ENCODE measurements around the gene SULT1A3. TPM values are rescaled to one million over a fixed set of nuclear protein-coding genes. Genes with fewer than 3 reads are reported as not detected.
A peak's percentile ranks its signal among the peaks of the same experiment; 100 is the strongest.
"Not testable (repeated sequence)": the region's sequence is repeated elsewhere in the genome, so short reads cannot be mapped to it uniquely, and the experiment has no call there.

The SULT1A3 gene
- total RNA-seq, result 10 to 100 TPM in 5 of 6 donors, 1 to 10 TPM in 1; 9.6 to 69.1 (median 20.0) TPM

GRCh38 chr16:30199049-30199448, at the start of gene SULT1A3:
TSS of gene SULT1A3 (plus strand) at chr16:30199255. CDS start at chr16:30200729, 1,474 bp downstream.
- peak; percentile 40 to 58 for ATAC-seq (ENCODE audit: low FRiP score in 2 of 2)
- not testable (repeated sequence) for DNase-seq, H3K4me3 ChIP-seq, H3K27me3 ChIP-seq, H3K27ac ChIP-seq, H3K4me1 ChIP-seq, H3K36me3 ChIP-seq, H3K9me3 ChIP-seq
- WGBS, 2 donors, result no CpG with 5 or more reads among the region's 3 CpGs

- WGBS, 2 donors, result 90 to 94% methylated on average over 7 of the region's 7 CpGs
- Histone ChIP-seq H3K27ac (no peak overlapping the region), H3K9me3 (peaks cover 0 to 13% (median 6%) of the 10 kb centered on the region in 4 donors), H3K27me3 (no peaks in the 10 kb centered on the region), H3K4me3 (no peak overlapping the region), H3K4me1 (no peaks in the 10 kb centered on the region), H3K36me3 (no peaks in the 10 kb centered on the region)
- DNase-seq (no peak), ATAC-seq (ENCODE audit: low FRiP score in 2 of 2) (no peak)
- TF ChIP-seq CTCF (IDR thresholded peaks at IDR 0.05) (no peak), POLR2A (IDR thresholded peaks at IDR 0.05) (no peak), POLR2AphosphoS5 (IDR thresholded peaks at IDR 0.05) (no peak), EP300 (IDR thresholded peaks at IDR 0.05) (no peak)
Observed at GRCh38 chr16:30151091-30151490, 48.0 kb upstream of the SULT1A3 start.

DNA sequence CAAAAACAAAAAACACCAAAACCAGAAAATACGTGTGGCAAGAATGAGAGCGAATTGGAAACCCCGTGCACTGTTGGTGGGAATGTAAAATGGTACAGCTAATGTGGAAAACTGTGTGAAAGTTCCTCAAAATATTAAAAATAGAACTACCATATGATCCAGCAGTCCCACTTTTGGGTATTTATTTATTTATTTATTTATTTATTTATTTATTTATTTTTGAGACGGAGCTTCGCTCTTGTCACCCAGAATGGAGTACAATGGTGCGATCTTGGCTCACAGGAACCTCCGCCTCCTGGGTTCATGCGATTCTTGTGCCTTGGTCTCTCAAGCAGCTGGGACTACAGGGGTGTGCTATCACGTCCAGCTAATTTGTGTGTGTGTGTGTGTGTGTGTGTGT, 46.5 kb upstream of the SULT1A3 start:
- H3K36me3 ChIP-seq, result no peaks in the 10 kb centered on the region
- 94 to 97% methylated on average over 9 of the region's 9 CpGs for WGBS, 2 donors
- peaks cover 0 to 13% (median 6%) of the 10 kb centered on the region in 4 donors for H3K9me3 ChIP-seq
- no peak overlapping the region for H3K4me3 ChIP-seq
- H3K4me1 ChIP-seq, result no peaks in the 10 kb centered on the region
- DNase-seq, result no peak
- no peak for ATAC-seq (ENCODE audit: low FRiP score in 2 of 2)
- no peak overlapping the region for H3K27ac ChIP-seq
- TF ChIP-seq CTCF (IDR thresholded peaks at IDR 0.05) (no peak), POLR2AphosphoS5 (IDR thresholded peaks at IDR 0.05) (no peak)
- no peaks in the 10 kb centered on the region for H3K27me3 ChIP-seq

DNA sequence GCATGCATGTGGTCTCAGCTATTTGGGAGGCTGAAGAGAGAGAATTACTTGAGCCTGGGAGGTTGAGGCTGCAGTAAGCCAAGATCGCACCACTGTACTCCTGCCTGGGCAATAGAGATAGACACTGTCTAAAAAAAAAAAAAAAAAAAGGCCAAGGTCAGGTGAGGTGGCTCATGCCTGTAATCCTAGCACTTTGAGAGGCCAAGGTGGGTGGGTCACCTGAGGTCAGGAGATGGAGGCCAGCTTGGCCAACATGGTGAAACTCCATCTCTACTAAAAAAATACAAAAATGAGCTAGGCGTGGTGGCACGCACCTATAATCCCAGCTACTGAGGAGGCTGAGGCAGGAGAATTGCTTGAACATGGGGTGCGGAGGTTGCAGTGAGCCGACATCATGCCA, 43.9 kb upstream of the SULT1A3 start:
- no peak for TF ChIP-seq POLR2A (IDR thresholded peaks at IDR 0.05)
- no peak for TF ChIP-seq CTCF (IDR thresholded peaks at IDR 0.05)
- no peak for TF ChIP-seq EP300 (IDR thresholded peaks at IDR 0.05)
- TF ChIP-seq POLR2AphosphoS5 (IDR thresholded peaks at IDR 0.05), result no peak
- Histone ChIP-seq H3K4me1 (no peaks in the 10 kb centered on the region), H3K27me3 (no peaks in the 10 kb centered on the region), H3K36me3 (no peaks in the 10 kb centered on the region), H3K27ac (no peak overlapping the region), H3K4me3 (no peak overlapping the region), H3K9me3 (no peaks in the 10 kb centered on the region)
- ATAC-seq (ENCODE audit: low FRiP score in 2 of 2) (no peak), DNase-seq (no peak)
- 97 to 99% methylated on average over 5 of the region's 5 CpGs for WGBS, 2 donors

- no peak for DNase-seq
- no peak overlapping the region for H3K27ac ChIP-seq
- no peaks in the 10 kb centered on the region for H3K4me1 ChIP-seq
- H3K36me3 ChIP-seq, result no peaks in the 10 kb centered on the region
- H3K4me3 ChIP-seq, result no peak overlapping the region
- no peak for TF ChIP-seq CTCF (IDR thresholded peaks at IDR 0.05)
- TF ChIP-seq POLR2AphosphoS5 (IDR thresholded peaks at IDR 0.05), result no peak
- no peak for TF ChIP-seq POLR2A (IDR thresholded peaks at IDR 0.05)
- TF ChIP-seq EP300 (IDR thresholded peaks at IDR 0.05), result no peak
- no peaks in the 10 kb centered on the region for H3K9me3 ChIP-seq
- no peaks in the 10 kb centered on the region for H3K27me3 ChIP-seq
- 69 to 80% methylated on average over 1 of the region's 1 CpG for WGBS, 2 donors
- no peak for ATAC-seq (ENCODE audit: low FRiP score in 2 of 2)
Observed at GRCh38 chr16:30157214-30157613, 41.8 kb upstream of the SULT1A3 start.

Measured in upper lobe of left lung (tissue), 6 donors.